ENCODE results near the gene AP3S2.

DNA sequence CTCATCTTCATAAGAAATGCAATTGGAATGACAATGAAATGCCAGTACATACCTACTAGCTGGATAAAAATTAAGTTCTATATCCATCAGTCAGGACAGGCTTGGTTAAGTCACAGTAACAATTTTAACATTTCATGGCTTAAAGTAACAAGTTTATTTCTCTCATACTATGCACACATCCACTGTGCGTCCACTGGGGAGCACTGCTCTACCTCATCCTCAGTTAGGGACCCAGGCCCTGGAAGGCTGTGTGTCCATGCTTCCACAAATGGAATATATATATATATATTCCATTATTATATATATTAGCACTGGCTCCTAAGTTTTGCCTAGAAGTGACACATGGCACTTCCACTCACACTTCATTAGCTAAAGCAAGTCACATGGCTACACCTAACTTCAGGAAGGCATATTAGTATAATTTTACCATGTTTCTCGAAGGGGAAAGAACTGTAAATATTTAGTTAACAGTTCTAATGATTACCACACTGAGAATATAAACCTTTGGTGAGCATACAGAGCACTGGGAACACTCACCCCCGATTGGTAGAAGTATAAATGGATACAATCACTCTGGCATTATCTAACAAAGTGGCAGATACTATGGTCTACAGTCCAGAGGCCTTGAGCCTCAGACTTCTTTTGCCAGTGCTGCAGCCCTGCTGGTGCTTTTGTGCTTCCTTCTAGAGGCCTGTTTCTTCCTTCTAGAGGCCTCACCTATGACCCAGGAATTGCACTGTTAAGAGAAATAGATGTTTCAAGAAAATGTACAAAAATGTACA lies 28.6 kb downstream of the AP3S2 start:
- TF ChIP-seq, protein P1, sequence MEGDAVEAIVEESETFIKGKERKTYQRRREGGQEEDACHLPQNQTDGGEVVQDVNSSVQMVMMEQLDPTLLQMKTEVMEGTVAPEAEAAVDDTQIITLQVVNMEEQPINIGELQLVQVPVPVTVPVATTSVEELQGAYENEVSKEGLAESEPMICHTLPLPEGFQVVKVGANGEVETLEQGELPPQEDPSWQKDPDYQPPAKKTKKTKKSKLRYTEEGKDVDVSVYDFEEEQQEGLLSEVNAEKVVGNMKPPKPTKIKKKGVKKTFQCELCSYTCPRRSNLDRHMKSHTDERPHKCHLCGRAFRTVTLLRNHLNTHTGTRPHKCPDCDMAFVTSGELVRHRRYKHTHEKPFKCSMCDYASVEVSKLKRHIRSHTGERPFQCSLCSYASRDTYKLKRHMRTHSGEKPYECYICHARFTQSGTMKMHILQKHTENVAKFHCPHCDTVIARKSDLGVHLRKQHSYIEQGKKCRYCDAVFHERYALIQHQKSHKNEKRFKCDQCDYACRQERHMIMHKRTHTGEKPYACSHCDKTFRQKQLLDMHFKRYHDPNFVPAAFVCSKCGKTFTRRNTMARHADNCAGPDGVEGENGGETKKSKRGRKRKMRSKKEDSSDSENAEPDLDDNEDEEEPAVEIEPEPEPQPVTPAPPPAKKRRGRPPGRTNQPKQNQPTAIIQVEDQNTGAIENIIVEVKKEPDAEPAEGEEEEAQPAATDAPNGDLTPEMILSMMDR (IDR thresholded peaks at IDR 0.05) = no peak
- no peak for TF ChIP-seq POLR2A (IDR thresholded peaks at IDR 0.05)
